CD14-positive monocyte (primary cell): Measurements from ENCODE around the gene HMGN3. TPM values are rescaled to one million over a fixed set of nuclear protein-coding genes. Genes with fewer than 3 reads are reported as not detected.

Source experiments
- DNase-seq, 3 donors: peaks; one replicate each; pipeline ENCODE4 v3.0.0-alpha.2; 2011 to 2022
- H2AFZ ChIP-seq: 2 replicates; pipeline ENCODE4 v1.6.0; 2012; ENCODE audit warnings: mild to moderate bottlenecking, low read depth, low read length, inconsistent platforms; ENCODE audit not compliant: insufficient read depth, poor library complexity, severe bottlenecking
- H3K27ac ChIP-seq, 2 donors: 1 replicate in 1 of 2; 2 replicates in 1 of 2; pipeline ENCODE4 v1.5.1; 2012 to 2013; ENCODE audit warnings: low read length in 2 of 2, control low read depth in 1 of 2, inconsistent platforms in 1 of 2, low read depth in 1 of 2, mild to moderate bottlenecking in 1 of 2
- H3K27me3 ChIP-seq, 2 donors: one replicate each; pipeline versions ENCODE4 v1.6.0 to v1.6.1; 2011 to 2013; ENCODE audit warnings: low read length in 2 of 2; ENCODE audit not compliant: control insufficient read depth in 2 of 2, insufficient read depth in 2 of 2
- H3K36me3 ChIP-seq, 2 donors: replicated peaks in 1 of 2; 1 replicate in 1 of 2; 2 replicates in 1 of 2; pipeline versions ENCODE4 v1.5.1 to v1.6.1; 2012 to 2013; ENCODE audit warnings: low read length in 2 of 2, control low read depth in 1 of 2, inconsistent platforms in 1 of 2, mild to moderate bottlenecking in 1 of 2; ENCODE audit not compliant: insufficient read depth in 2 of 2, control insufficient read depth in 1 of 2
- H3K4me1 ChIP-seq, 2 donors: 1 replicate in 1 of 2; 2 replicates in 1 of 2; pipeline versions ENCODE4 v1.5.1 to v1.6.1; 2012 to 2013; ENCODE audit warnings: low read length in 2 of 2, control low read depth in 1 of 2, inconsistent platforms in 1 of 2, mild to moderate bottlenecking in 1 of 2, moderate library complexity in 1 of 2; ENCODE audit not compliant: insufficient read depth in 2 of 2, control insufficient read depth in 1 of 2
- H3K4me2 ChIP-seq: replicated peaks from 2 replicates; pipeline ENCODE3; 2012; ENCODE audit warnings: low read length, moderate library complexity, mild to moderate bottlenecking; ENCODE audit not compliant: poor library complexity, severe bottlenecking; ENCODE audit errors: extremely low read depth
- H3K4me3 ChIP-seq, 3 experiments: fragments of 200-600 bp in 1 of 3; sonication (generic) in 1 of 3; replicated peaks in 1 of 3; 1 replicate in 2 of 3; 2 replicates in 1 of 3; pipeline ENCODE4 v1.5.1; 2011 to 2013; ENCODE audit warnings: low read length in 3 of 3, mild to moderate bottlenecking in 3 of 3, control low read depth in 2 of 3, low read depth in 2 of 3, inconsistent platforms in 1 of 3, moderate library complexity in 1 of 3
- H3K79me2 ChIP-seq: 2 replicates; pipeline ENCODE4 v1.6.0; 2012; ENCODE audit warnings: mild to moderate bottlenecking, control low read depth, inconsistent platforms, low read length, moderate library complexity; ENCODE audit not compliant: insufficient read depth
- H3K9ac ChIP-seq: 2 replicates; pipeline ENCODE4 v1.6.0; 2017; ENCODE audit warnings: low read length, mild to moderate bottlenecking; ENCODE audit not compliant: insufficient read depth, poor library complexity, severe bottlenecking
- H3K9me3 ChIP-seq, 2 donors: replicated peaks in 1 of 2; 1 replicate in 1 of 2; 2 replicates in 1 of 2; pipeline versions ENCODE4 v1.5.1 to v1.6.1; 2012 to 2013; ENCODE audit warnings: low read length in 2 of 2, control low read depth in 1 of 2; ENCODE audit not compliant: control insufficient read depth in 1 of 2, insufficient read depth in 1 of 2
- H4K20me1 ChIP-seq: 2 replicates; pipeline ENCODE4 v1.6.0; 2012; ENCODE audit warnings: mild to moderate bottlenecking, low read length, control low read depth, moderate library complexity; ENCODE audit not compliant: insufficient read depth
- H3K27ac Mint-ChIP-seq, 7 donors: one replicate each; pipeline ENCODE4 v1.8.0; 2020; ENCODE audit warnings: mild to moderate bottlenecking in 7 of 7, mixed read lengths in 7 of 7, moderate library complexity in 6 of 7, inconsistent platforms in 2 of 7
- H3K27me3 Mint-ChIP-seq, 3 donors: one replicate each; pipeline ENCODE4 v1.8.0; 2021 to 2022; ENCODE audit warnings: low read depth in 3 of 3, mild to moderate bottlenecking in 3 of 3, mixed read lengths in 3 of 3, moderate library complexity in 3 of 3, inconsistent platforms in 1 of 3
- H3K36me3 Mint-ChIP-seq, 2 donors: one replicate each; pipeline ENCODE4 v1.8.0; 2020; ENCODE audit warnings: mixed read lengths in 2 of 2, inconsistent platforms in 1 of 2, mild to moderate bottlenecking in 1 of 2
- H3K4me1 Mint-ChIP-seq: one replicate; pipeline ENCODE4 v1.8.0; 2020; ENCODE audit warnings: mild to moderate bottlenecking, mixed read lengths
- H3K4me3 Mint-ChIP-seq, 2 donors: one replicate each; pipeline ENCODE4 v1.8.0; 2020; ENCODE audit warnings: mild to moderate bottlenecking in 2 of 2, mixed read lengths in 2 of 2, moderate library complexity in 1 of 2
- H3K9me3 Mint-ChIP-seq, 7 donors: one replicate each; pipeline ENCODE4 v1.8.0; 2020 to 2022; ENCODE audit warnings: mixed read lengths in 7 of 7, mild to moderate bottlenecking in 6 of 7, moderate library complexity in 6 of 7, inconsistent platforms in 2 of 7
- CTCF ChIP-seq: fragments of 200-600 bp; IDR thresholded peaks from one replicate; pipeline ENCODE4 v1.8.0; 2022; ENCODE audit warnings: antibody characterized with exemption, mild to moderate bottlenecking
- WGBS: methylation state at CpG from one replicate; pipeline ENCODE4 v1.1.5; 2013; ENCODE audit warnings: missing lambda C conversion rate; ENCODE audit not compliant: insufficient coverage; 5-methylcytosine and 5-hydroxymethylcytosine counted together
- intact Hi-C, 2 donors: fragments of 100-400 bp; cut with micrococcal nuclease; formaldehyde crosslinking; loops; one replicate each; pipeline versions ENCODE4 v1.15.0 to v1.15.1; 2023
- polyA plus RNA-seq, 3 donors: library from polyadenylated mRNA; depleted of rRNA in 1 of 3; unstranded in 2 of 3; stranded (reverse) in 1 of 3; fragments of 300-500 nt in 2 of 3; fragments of >200 nt in 1 of 3; fragmentation: Illumina TruSeq in 2 of 3; gene quantifications; 1 replicate in 2 of 3; 2 replicates in 1 of 3; pipeline ENCODE4 v1.2.3, GENCODE V29; 2012 to 2021

The HMGN3 gene
- polyA plus RNA-seq, 3 donors: 63.9 to 106 (median 84.4) TPM

- peaks cover 8% of the 10 kb centered on the region in 2 donors for H3K9me3 ChIP-seq
- no peak for DNase-seq
Observed at GRCh38 chr6:79188107-79188506, 46.4 kb downstream of the HMGN3 start.

GRCh38 chr6:79186564-79186963 lies 47.9 kb downstream of the HMGN3 start:
- H3K36me3 Mint-ChIP-seq: no peaks in the 10 kb centered on the region
- 96% methylated on average over 3 of the region's 5 CpGs for whole genome bisulfite sequencing
- no peaks in the 10 kb centered on the region for H4K20me1 ChIP-seq
- no peak overlapping the region for H3K4me3 ChIP-seq
- peaks cover 3 to 11% (median 9%) of the 10 kb centered on the region in 7 donors for H3K9me3 Mint-ChIP-seq
- no peak overlapping the region for H3K27ac Mint-ChIP-seq
- no peak for TF ChIP-seq CTCF
- H3K9me3 ChIP-seq: peaks cover 5 to 6% of the 10 kb centered on the region in 2 donors
- H3K4me1 ChIP-seq: no peaks in the 10 kb centered on the region
- H3K36me3 ChIP-seq: no peaks in the 10 kb centered on the region
- peaks cover 3 to 9% (median 5%) of the 10 kb centered on the region in 3 donors for H3K27me3 Mint-ChIP-seq
- no peak overlapping the region for H3K4me3 Mint-ChIP-seq
- no peak overlapping the region for H2AFZ ChIP-seq
- H3K4me2 ChIP-seq: no peak overlapping the region
- no peaks in the 10 kb centered on the region for H3K79me2 ChIP-seq
- H3K27ac ChIP-seq: no peak overlapping the region
- H3K4me1 Mint-ChIP-seq: no peaks in the 10 kb centered on the region
- DNase-seq: no peak
- H3K27me3 ChIP-seq: peaks cover 0 to 2% of the 10 kb centered on the region in 2 donors
- no peak overlapping the region for H3K9ac ChIP-seq
- intact Hi-C loops: no loop called here

More at GRCh38 chr6:79188107-79188506, 46.4 kb downstream of the HMGN3 start:
- Histone ChIP-seq H3K36me3 (no peaks in the 10 kb centered on the region), H3K9ac (no peak overlapping the region), H4K20me1 (no peaks in the 10 kb centered on the region), H3K27ac (no peak overlapping the region), H3K27me3 (peaks cover 0 to 2% of the 10 kb centered on the region in 2 donors), H3K4me2 (no peak overlapping the region), H3K4me3 (no peak overlapping the region), H3K4me1 (no peaks in the 10 kb centered on the region), H3K79me2 (no peaks in the 10 kb centered on the region), H2AFZ (no peak overlapping the region)
- TF ChIP-seq CTCF: no peak
- Mint-ChIP-seq H3K4me3 (no peak overlapping the region), H3K9me3 (peaks cover 7 to 18% (median 13%) of the 10 kb centered on the region in 7 donors), H3K27me3 (peaks cover 5 to 9% (median 5%) of the 10 kb centered on the region in 3 donors), H3K27ac (no peak overlapping the region), H3K4me1 (no peaks in the 10 kb centered on the region), H3K36me3 (peaks cover 0 to 8% of the 10 kb centered on the region in 2 donors)
- WGBS: no CpG with 5 or more reads among the region's 2 CpGs
- intact Hi-C loops: no loop called here
